ENCODE measurements around the gene SYDE2.

The SYDE2 gene

DNA sequence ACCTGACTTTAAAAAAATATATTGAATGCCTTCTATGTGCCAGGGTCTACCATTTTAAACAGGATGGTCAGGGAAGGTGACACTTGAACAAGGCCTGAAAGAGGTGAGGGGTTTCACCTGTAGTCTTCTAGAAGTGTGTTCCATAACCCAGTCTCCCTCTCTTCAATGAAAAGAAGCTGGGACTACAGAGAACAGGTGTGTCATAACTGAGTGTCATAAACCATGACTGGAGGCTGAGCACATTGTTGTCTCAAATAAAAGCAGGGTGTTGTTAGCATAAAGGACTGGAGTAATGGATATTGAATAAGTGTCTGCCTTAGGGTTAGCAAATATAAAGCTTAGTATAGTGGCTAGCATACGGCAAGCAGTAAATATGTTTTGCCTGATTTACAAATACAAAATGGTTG is 65.4 kb downstream of the SYDE2 start:
- DNase-seq (ENCODE audit: low read depth): no peak
- no peak overlapping the region for H3K4me3 ChIP-seq (ENCODE audit: low read depth, low read length)

DNA sequence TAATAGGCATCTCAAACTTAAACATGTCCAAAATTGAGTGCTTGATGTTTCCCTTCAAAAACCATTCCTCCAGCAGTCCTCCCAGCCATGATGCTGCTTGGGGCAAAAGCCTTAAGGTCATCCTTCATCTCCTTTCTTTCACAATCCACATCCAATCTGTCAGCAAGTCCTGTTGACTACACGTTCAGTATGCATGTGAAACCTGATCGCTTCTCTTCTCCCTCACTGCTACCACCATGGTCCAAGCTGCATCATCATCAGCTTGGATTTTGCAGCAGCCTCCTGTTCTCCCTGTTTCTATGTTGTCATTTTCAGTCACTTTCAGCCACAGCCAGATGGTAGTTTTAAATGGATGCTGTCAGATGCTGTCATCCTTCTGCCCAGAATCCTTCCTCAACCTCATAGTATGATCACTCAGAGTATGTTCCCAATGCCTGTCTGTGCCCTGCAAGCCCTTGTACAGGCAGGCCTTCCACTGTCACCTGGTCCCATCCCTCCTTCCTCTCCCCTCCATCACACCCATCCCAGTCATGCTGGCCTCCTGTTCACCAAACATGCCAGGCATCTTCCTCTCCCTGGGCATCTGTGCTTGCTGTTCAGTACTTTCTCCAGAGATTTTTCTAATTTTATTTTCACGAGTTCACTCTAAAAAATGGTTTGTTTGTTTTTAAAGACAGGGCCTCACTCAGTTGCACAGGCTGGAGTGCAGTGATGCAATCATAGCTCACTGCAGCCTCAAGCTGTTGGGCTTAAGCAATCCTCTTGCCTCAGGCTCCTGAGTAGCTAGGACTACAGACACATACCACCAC is 66.0 kb downstream of the SYDE2 start:
- peak; percentile 40 for DNase-seq (ENCODE audit: low read depth)
- H3K4me3 ChIP-seq (ENCODE audit: low read depth, low read length): no peak overlapping the region

DNA sequence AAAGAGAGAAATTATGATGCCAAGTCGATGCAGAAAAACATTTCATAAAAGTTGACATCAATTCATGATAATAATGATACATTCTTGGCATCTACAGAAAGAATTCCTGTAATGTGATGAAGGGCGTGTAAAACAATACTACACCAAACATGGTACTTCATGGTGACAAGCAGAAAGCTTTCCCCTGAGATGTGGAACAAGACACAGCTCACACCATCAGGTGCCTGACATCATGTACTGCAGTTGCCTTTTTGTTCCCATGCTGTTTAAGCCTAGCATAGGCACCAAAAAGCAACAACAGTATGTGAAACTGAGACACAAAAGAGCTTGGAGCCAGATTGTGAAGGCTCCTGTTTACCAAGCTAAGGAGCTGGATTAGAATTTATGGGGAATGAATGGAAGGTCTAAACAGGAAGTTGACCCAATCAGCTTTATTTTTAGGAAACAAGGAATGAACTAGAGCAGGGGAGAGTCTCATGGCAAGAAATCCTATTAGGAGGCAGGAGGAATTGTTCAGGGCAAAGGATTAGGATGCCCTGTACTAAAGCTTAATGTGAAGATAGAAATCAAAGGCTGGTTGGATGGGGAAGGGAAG is 67.2 kb downstream of the SYDE2 start:
- no peak for DNase-seq (ENCODE audit: low read depth)
- no peak overlapping the region for H3K4me3 ChIP-seq (ENCODE audit: low read depth, low read length)

DNA sequence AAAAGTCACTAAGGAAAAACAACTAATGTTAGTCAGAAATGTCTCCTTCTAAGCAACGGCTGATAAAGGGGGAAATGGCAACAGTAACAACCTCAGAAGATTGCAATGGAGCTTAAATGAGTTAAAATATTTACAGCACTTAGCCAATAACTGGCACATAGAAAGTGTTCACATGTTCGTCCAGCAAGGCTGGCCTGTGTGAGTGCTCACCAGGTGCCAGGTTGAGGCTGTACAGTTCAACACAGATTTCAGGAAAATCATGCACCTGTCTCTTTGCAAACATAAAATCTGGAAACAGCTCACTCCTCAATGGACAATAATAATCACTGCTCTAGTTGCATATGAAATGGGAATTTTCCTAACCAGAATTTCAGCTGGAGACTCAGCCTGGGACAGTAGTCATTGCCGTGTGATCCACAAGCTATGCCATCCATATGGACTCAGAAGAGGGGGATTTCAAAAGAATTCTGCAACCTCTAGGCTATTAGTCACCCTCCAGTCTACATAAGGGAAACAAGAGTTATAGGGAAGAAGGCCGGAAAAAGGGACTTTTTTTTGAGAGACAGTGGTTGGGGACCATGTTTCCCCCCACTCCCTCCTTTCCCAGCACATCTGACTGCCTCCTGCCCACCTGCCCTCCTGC is 68.6 kb downstream of the SYDE2 start:
- DNase-seq (ENCODE audit: low read depth): no peak
- H3K4me3 ChIP-seq (ENCODE audit: low read depth, low read length): no peak overlapping the region

DNA sequence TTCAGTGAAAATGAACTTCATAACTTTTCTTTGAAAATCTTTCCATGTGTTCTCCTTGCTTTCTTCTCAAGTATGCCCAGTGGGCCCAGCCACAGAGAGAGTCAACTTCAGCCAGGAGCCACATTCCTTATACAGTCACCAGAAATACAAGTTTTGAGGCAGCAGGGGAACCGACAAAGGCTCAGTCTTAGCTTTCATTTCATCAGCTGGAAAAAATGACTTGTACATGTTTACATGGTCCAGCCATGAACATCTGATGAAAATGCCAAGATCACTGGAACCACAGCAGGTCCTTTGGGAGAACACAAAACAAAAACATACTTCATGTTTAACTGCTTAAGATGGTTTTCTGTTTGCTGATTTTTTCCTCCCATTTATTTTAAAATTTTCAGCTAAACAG is 72.5 kb downstream of the SYDE2 start:
- no peak overlapping the region for H3K4me3 ChIP-seq (ENCODE audit: low read depth, low read length)
- DNase-seq (ENCODE audit: low read depth): peak; percentile 11

DNA sequence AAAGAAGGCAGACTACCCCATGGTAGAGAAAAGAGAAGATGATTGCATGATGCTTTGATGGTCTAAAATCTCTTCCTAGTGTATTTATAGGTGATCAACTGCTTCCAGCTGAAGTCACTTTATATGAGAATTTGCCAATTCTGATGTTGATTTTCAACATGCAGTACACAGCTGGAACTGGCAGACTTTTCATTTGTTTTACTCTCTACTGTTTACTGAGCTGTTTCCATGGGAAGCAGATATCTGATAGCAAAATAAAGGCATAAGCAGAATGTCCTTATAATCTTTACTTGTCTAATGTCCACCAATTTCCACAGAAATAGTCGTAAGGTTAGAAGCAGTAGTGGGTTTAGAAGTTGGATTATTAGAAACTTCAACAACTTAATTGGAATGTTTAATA is 74.9 kb downstream of the SYDE2 start:
- H3K4me3 ChIP-seq (ENCODE audit: low read depth, low read length): no peak overlapping the region
- no peak for DNase-seq (ENCODE audit: low read depth)

DNA sequence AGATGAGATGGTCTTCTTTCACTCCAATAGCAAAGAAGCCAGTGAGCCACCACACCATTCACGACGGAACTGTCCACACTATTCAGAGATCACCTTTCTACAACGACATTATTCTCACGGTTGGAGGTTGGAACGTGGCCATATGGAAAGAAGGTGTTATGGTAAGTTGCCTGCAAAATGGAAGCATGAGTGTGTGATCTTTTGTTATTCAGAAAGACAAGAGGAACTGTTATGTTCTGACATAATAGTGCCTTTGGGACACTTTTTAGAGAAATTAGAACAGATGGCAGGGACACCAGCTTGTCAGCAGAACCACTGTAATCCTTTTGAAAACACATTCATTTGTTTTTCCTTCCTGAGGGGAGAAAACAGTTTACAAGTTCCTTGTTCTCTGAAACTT is 76.7 kb downstream of the SYDE2 start:
- DNase-seq (ENCODE audit: low read depth): no peak
- no peak overlapping the region for H3K4me3 ChIP-seq (ENCODE audit: low read depth, low read length)

DNA sequence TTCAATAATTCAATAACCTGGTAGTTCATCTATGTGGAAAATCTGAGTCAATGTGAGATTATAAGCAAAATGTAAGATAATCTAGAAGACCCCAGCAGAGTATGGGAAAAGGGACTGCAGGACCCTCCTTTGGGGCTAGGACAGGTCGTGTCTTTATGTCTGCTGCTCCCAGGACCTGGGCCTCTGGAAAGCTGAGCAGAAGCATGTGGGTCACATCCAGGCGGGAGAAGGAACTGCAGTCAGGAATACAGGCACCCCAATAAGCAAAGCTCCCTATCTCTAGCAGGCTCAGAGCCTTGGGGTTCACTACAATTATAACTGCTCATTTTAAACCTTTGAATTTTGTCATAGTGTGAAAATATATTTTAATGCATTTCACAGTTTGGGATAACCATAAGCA is 78.6 kb downstream of the SYDE2 start:
- DNase-seq (ENCODE audit: low read depth): no peak
- H3K4me3 ChIP-seq (ENCODE audit: low read depth, low read length): no peak overlapping the region

DNA sequence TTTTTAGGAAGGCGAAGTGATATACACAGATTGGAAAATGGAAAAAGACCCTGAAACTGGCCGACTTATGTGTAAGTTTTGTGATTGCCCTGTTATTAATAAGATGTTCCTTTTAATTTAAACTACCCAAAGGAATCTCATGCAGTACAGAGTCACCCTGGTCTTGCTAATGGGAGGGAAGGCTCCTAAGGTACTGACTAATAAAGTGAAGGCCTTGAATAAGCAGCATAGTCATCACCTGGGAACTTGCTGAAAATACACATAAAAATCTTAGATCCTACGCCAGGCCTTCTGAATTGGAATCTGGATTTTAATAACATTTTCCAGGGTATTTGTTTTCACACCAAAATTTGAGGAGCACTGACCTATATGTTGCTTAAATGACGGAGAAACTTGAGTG is 79.1 kb downstream of the SYDE2 start:
- H3K4me3 ChIP-seq (ENCODE audit: low read depth, low read length): no peak overlapping the region
- DNase-seq (ENCODE audit: low read depth): no peak

DNA sequence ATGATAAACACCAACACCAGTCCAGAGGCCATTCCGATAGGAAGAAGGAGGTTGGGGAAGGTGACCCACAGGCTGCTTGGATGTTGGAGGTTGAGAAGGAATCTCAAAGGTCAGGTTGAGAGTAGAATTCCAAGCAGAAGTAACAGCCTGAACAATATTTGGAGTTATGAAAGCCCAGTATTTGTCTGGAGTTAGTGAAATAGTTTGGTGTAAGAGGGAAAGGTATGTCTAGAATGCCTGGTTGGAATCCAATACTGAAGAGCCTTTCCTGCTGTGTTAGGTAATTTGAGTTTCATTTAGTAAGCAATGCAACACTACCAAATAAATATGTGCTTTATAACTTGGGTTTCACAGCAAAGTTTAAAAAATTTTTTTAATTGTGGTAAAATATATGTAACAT is 82.1 kb downstream of the SYDE2 start:
- DNase-seq (ENCODE audit: low read depth): no peak

DNA sequence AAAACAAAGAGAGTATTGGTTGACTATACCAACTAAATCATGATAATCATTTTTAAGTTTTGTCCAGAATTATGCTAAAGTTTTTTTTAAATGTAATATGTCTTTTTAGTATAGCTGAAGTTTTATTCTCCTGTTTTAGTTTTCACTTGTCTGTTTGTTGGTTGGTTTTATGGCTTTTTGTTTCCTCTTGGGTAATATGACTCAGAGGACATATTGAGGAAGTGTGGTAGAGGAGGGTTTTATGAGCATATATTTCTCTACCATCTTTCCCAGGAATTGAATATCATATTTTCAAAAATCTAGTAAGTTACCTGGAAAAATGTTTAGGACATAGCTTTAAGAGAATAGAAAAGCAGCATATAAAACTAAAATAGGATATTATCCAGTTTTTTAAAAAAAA is 84.0 kb downstream of the SYDE2 start:
- H3K4me3 ChIP-seq (ENCODE audit: low read depth, low read length): no peak overlapping the region
- no peak for DNase-seq (ENCODE audit: low read depth)

More for the DNA sequence above, 82.1 kb downstream of the SYDE2 start:
- H3K4me3 ChIP-seq (ENCODE audit: low read depth, low read length): no peak overlapping the region

DNA sequence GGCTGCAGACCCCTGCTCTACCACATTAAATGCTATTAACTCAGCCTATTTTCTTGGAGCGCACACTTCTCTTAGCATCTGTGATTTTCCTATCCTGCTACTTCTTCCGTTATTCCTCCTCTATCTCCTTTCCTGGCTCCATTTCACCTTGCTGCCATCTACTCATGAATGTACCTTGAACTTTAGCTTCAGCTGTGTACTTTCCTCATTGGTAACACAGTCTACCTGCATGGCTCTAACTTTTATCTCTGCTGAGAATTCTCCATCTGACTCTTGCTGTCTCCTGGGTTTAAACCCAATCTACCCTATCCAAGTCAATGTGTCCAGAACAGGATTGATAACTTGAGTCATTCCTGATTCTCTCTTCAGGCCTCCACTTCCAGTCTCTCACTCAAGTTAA is 84.9 kb downstream of the SYDE2 start:
- no peak overlapping the region for H3K4me3 ChIP-seq (ENCODE audit: low read depth, low read length)
- no peak for DNase-seq (ENCODE audit: low read depth)

DNA sequence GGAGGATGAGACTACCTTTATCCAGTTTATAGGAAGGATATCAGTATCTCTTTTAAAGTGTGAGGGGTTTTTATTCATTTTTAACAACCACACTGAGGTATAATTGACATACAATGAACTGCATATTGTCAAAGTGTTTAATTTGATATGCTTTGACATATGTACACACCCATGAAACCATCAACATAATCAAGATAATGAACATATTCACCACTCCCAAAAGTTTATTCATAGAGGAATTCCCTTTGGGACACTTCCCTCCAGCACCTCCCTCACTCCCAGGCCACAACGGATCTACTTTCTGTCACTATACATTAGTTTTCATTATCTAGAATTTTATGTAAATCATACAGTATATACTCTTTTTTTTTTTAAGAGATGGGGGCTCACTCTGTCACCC is 89.1 kb downstream of the SYDE2 start:
- DNase-seq (ENCODE audit: low read depth): no peak

DNA sequence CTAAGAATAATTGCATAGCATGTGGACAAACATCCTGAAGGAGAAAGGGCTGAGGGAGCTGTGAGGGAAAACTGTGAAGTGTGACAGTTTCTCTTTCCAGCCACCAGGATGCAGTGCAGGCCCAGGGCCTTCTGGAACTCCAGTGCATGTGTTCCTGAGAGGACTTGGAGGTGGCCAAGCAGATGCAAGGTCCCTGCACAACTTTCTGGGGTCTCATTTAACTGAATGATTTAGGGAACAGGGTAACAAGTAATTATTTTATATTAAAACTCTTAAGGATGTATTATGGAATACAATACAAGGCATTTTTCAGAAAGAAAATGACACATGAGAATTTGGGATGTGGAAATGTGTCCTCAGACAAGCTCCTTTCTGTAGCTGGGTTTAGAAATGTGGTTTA is 91.3 kb downstream of the SYDE2 start:
- DNase-seq (ENCODE audit: low read depth): peak; percentile 17
- no peak overlapping the region for H3K4me3 ChIP-seq (ENCODE audit: low read depth, low read length)

More for the DNA sequence above, 89.1 kb downstream of the SYDE2 start:
- no peak overlapping the region for H3K4me3 ChIP-seq (ENCODE audit: low read depth, low read length)

Data from skeletal muscle cell (primary cell).